ENCODE data around the gene NPAS1. TPM values are rescaled to one million over a fixed set of nuclear protein-coding genes. Genes with fewer than 3 reads are reported as not detected.

NPAS1 gene
- total and polyA plus RNA-seq, 2 of the 8 experiments (the other 6 are each of a cell fraction or from before 2014, with no cell fraction given), result 9.9 to 13.9 TPM

DNA sequence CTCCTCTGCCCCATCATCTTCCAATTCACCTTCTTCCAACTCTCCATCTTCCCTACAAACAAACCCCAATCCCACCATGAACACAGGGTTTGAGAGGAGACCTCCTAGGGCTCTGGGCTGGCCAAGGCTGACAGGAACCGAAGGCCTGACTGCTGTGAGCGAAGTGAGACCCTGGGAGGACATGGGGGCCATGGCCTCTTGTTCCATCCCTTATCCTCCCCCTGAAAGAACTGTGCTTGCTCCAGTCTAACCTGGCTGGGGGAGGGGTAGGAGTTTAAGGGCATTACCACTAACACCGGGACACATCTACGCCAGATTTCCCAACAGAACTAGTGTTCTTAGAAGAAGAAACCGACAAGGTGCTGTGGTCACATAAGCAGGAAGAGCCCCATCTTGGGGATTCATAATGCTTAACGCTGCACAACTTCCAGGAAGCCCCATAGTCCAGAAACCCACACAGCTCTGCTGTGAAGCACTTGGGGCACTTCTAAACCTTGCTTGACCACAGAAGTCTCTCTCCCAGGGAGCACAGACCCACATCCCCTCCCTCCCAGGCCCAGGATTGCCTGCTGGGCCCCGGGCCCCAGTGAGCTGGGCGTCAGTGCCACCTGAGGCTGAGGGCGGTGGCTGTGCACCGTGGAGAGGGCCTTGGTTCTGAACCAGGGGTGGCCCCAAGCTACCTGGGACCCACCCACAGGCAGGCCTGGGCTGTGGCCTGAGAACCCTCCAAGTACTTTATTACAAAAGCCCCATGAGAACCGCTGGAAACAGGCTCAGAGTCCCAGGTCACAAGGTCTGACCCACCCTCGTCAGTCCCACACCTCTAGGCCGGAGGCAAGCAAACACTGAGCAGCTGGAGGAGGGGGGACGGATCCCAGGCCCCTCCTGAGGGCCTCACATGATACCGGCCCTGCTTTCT, 75.2 kb downstream of the NPAS1 start:
- FAIRE-seq, result no peak

More for the DNA sequence above, 75.2 kb downstream of the NPAS1 start:
- peaks cover 2 to 8% (median 4%) of the 10 kb centered on the region in 4 experiments; a peak in 3 of 7 replicates for H3K4me1 ChIP-seq (replicated peaks in 1 of 4; ENCODE audit: control insufficient read depth in 3 of 4, insufficient read depth in 4 of 4, low read length in 3 of 4)
- peaks cover 15% of the 10 kb centered on the region for H3K79me1 ChIP-seq (ENCODE audit: low read depth, low read length)
- peaks cover 3 to 55% of the 10 kb centered on the region in 2 experiments for H3K79me2 ChIP-seq (ENCODE audit: control insufficient read depth in 1 of 2, insufficient read depth in 2 of 2, low read length in 2 of 2)
- H2BK15ac ChIP-seq (ENCODE audit: low read length), result no peak overlapping the region
- no peaks in the 10 kb centered on the region; a peak in 1 of 7 replicates for H3K27me3 ChIP-seq (replicated peaks in 1 of 4; ENCODE audit: control insufficient read depth in 3 of 4, extremely low read depth in 1 of 4, insufficient read depth in 3 of 4, low read length in 3 of 4)
- no peak overlapping the region for H2BK12ac ChIP-seq (ENCODE audit: low read depth, low read length)
- 90% methylated on average over 14 of the region's 15 CpGs; no CpG with 5 or more reads in 1 of the 2 experiments for WGBS, 2 experiments (ENCODE audit: extremely low coverage in 1 of 2, insufficient coverage in 1 of 2, insufficient read length in 1 of 2, insufficient replicate concordance in 2 of 2, low coverage in 1 of 2, low lambda C conversion rate in 2 of 2, missing lambda C conversion rate in 1 of 2)
- peak overlapping the region; percentile 13; the same call in 1 of the 2 replicates for H2BK5ac ChIP-seq (ENCODE audit: low read depth, low read length)
- no peak overlapping the region for H2AK5ac ChIP-seq (ENCODE audit: low read depth, low read length)
- no peaks in the 10 kb centered on the region for H3K9me3 ChIP-seq (ENCODE audit: insufficient read depth in 2 of 2, low read depth in 1 of 2, low read length in 1 of 2)
- H3K23ac ChIP-seq (ENCODE audit: insufficient read length), result no peak overlapping the region
- TF ChIP-seq SIN3A (conservative IDR thresholded peaks at IDR 0.05 in 1 of 2, IDR thresholded peaks at IDR 0.05 in 1 of 2; ENCODE audit: low read depth in 1 of 2, low read length in 2 of 2), result no peak
- TF ChIP-seq NRF1 (IDR thresholded peaks at IDR 0.05; ENCODE audit: low read depth, low read length), result no peak
- TF ChIP-seq ZNF274 (IDR thresholded peaks at IDR 0.05; ENCODE audit: borderline replicate concordance, extremely low read depth, low read length), result no peak
- TF ChIP-seq, protein P1, sequence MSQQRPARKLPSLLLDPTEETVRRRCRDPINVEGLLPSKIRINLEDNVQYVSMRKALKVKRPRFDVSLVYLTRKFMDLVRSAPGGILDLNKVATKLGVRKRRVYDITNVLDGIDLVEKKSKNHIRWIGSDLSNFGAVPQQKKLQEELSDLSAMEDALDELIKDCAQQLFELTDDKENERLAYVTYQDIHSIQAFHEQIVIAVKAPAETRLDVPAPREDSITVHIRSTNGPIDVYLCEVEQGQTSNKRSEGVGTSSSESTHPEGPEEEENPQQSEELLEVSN (IDR thresholded peaks at IDR 0.05), result no peak
- H2AFZ ChIP-seq (ENCODE audit: low read length), result no peak overlapping the region
- no peak overlapping the region for H2BK20ac ChIP-seq (ENCODE audit: low read length)
- no peak overlapping the region for H4K5ac ChIP-seq (ENCODE audit: insufficient read length, low read depth, low read length)
- peaks cover 16% of the 10 kb centered on the region in 2 experiments for H4K20me1 ChIP-seq (replicated peaks in 1 of 2; ENCODE audit: control insufficient read depth in 1 of 2, insufficient read depth in 2 of 2, low read length in 2 of 2)
- no peak overlapping the region for H3K18ac ChIP-seq (ENCODE audit: extremely low read depth, low read length)
- H3K9ac ChIP-seq (replicated peaks in 1 of 4; ENCODE audit: extremely low read depth in 1 of 4, low read depth in 3 of 4, low read length in 3 of 4), result no peak overlapping the region
- ChIA-PET CTCF (ENCODE audit: partially characterized antibody) (interaction anchor here (0.5 to 4.7 kb wide), 6 partner anchors 12 to 1067 kb away, joined by 3 to 32 read pairs (median 4); no protein-coding TSS in a partner anchor), POLR2A (ENCODE audit: partially characterized antibody) (interaction anchor here (0.9 to 13.8 kb wide), 4 partner anchors 9 to 31 kb away, joined by 3 to 209 read pairs (median 10); partner anchors contain the start of gene ZC3H4)
- H3K14ac ChIP-seq (ENCODE audit: insufficient read length), result no peak overlapping the region
- H3K4me2 ChIP-seq (ENCODE audit: insufficient read depth in 1 of 2, low read depth in 2 of 2, low read length in 2 of 2), result no peak overlapping the region
- no peak overlapping the region for H3K56ac ChIP-seq (replicated peaks; ENCODE audit: insufficient read length, low read depth, low read length)
- DNase-seq (ENCODE audit: low read depth in 1 of 2, low spot score in 2 of 2), result no peak
- H3K36me3 ChIP-seq (ENCODE audit: control insufficient read depth in 2 of 4, insufficient read depth in 4 of 4, low read length in 3 of 4), result peaks cover 10 to 41% (median 17%) of the 10 kb centered on the region in 4 experiments; a peak in 7 of 8 replicates
- H3K4ac ChIP-seq (replicated peaks; ENCODE audit: insufficient read length, low read depth, low read length), result no peak overlapping the region
- peak overlapping the region; percentile 53; the same call in 1 of the 2 replicates for H4K8ac ChIP-seq (ENCODE audit: extremely low read depth, insufficient read depth, low read length)
- no peak overlapping the region for H4K91ac ChIP-seq (replicated peaks; ENCODE audit: insufficient read length, low read length)
- no peak overlapping the region for H3K4me3 ChIP-seq (ENCODE audit: extremely low read depth in 1 of 4, insufficient read depth in 2 of 4, low read depth in 3 of 4, low read length in 4 of 4)
- no peak overlapping the region; the same call in 1 of the 2 replicates for H3K27ac ChIP-seq (ENCODE audit: low read depth, low read length)
- H3K23me2 ChIP-seq (ENCODE audit: low read depth, low read length), result no peaks in the 10 kb centered on the region
- H2BK120ac ChIP-seq (replicated peaks; ENCODE audit: low read depth, low read length), result no peak overlapping the region
